K562 (cell line): ENCODE results near the gene FUZ. TPM values are rescaled to one million over a fixed set of nuclear protein-coding genes. Genes with fewer than 3 reads are reported as not detected.

ENCODE experiments used
- CHCHD3 ChIP-seq: fragments of 250-450 bp; sonication (Bioruptor Pico); IDR thresholded peaks from 2 replicates; pipeline ENCODE4 v2.1.2; 2022; ENCODE audit warnings: mild to moderate bottlenecking
- CXXC5 ChIP-seq: fragments of 250-450 bp; sonication (Bioruptor Pico); IDR thresholded peaks from 2 replicates; pipeline ENCODE4 v1.8.0; 2022; ENCODE audit warnings: inconsistent platforms, mild to moderate bottlenecking, moderate library complexity
- ETV6 ChIP-seq, 3 experiments: fragments of 150-350 bp in 1 of 3; sonication (generic) in 1 of 3; formaldehyde crosslinking in 1 of 3; IDR thresholded peaks; 2 replicates each; pipeline versions ENCODE4 v1.6.1 to v1.8.0; 2014 to 2022; ENCODE audit warnings: borderline replicate concordance in 2 of 3, low read depth in 2 of 3, antibody characterized with exemption in 1 of 3, low read length in 1 of 3, mild to moderate bottlenecking in 1 of 3, missing genetic modification reagents in 1 of 3
- FOXP1 ChIP-seq: sonication (generic); formaldehyde crosslinking; IDR thresholded peaks from 2 replicates; pipeline ENCODE4 v1.8.0; 2022; ENCODE audit warnings: mild to moderate bottlenecking, missing genetic modification reagents
- ILF3 ChIP-seq: fragments of 450-650 bp; IDR thresholded peaks from 2 replicates; pipeline ENCODE4 v1.6.1; 2018; ENCODE audit warnings: antibody characterized with exemption, mild to moderate bottlenecking, moderate library complexity, borderline replicate concordance
- MED1 ChIP-seq: sonication (generic); formaldehyde crosslinking; IDR thresholded peaks from 2 replicates; pipeline ENCODE4 v1.8.1; 2023; ENCODE audit warnings: missing genetic modification reagents, borderline replicate concordance
- PHB ChIP-seq: fragments of 250-450 bp; sonication (Bioruptor Pico); IDR thresholded peaks from 2 replicates; pipeline ENCODE4 v1.5.0; 2021
- SFPQ ChIP-seq: fragments of 200-400 bp; formaldehyde crosslinking; IDR thresholded peaks from 2 replicates; pipeline ENCODE4 v1.6.1; 2017; ENCODE audit warnings: mild to moderate bottlenecking, low read depth, low read length, moderate library complexity
- SMAD1 ChIP-seq: fragments of 150-350 bp; IDR thresholded peaks from 2 replicates; pipeline ENCODE4 v1.6.1; 2014; ENCODE audit warnings: low read length, low read depth; ENCODE audit not compliant: partially characterized antibody
- SMARCE1 ChIP-seq: fragments of 450-650 bp; IDR thresholded peaks from 2 replicates; pipeline ENCODE4 v1.7.1; 2016; ENCODE audit warnings: mild to moderate bottlenecking
- WHSC1 ChIP-seq: IDR thresholded peaks from one replicate; pipeline ENCODE4 v1.6.1; 2012; ENCODE audit warnings: low read length, control low read depth, inconsistent platforms
- YY1 ChIP-seq, 3 experiments: IDR thresholded peaks; 2 replicates each; pipeline ENCODE4 v1.6.1; 2011; ENCODE audit warnings: low read length in 2 of 3, mild to moderate bottlenecking in 2 of 3, moderate library complexity in 2 of 3, borderline replicate concordance in 1 of 3, control low read depth in 1 of 3, low read depth in 1 of 3; ENCODE audit not compliant: insufficient read depth in 3 of 3, insufficient replicate concordance in 2 of 3, control insufficient read depth in 1 of 3, insufficient read length in 1 of 3; ENCODE audit errors: extremely low read depth in 1 of 3
- ZNF224 ChIP-seq: sonication (generic); formaldehyde crosslinking; IDR thresholded peaks from 2 replicates; pipeline ENCODE4 v1.8.0; 2022; ENCODE audit warnings: mild to moderate bottlenecking, missing genetic modification reagents
- ZNF316 ChIP-seq: fragments of 450-650 bp; IDR thresholded peaks from 2 replicates; pipeline ENCODE4 v1.6.1; 2016
- ZNF592 ChIP-seq: fragments of 450-650 bp; IDR thresholded peaks from 2 replicates; pipeline ENCODE4 v1.6.1; 2017; ENCODE audit warnings: antibody characterized with exemption, mild to moderate bottlenecking
- ZNF655 ChIP-seq: fragments of 250-450 bp; sonication (Bioruptor Pico); IDR thresholded peaks from 2 replicates; pipeline ENCODE4 v1.5.0; 2021
- ZNF707 ChIP-seq: fragments of 250-450 bp; sonication (Bioruptor Pico); conservative IDR thresholded peaks from 2 replicates; pipeline ENCODE4 v1.8.0; 2022; ENCODE audit warnings: inconsistent platforms, mild to moderate bottlenecking, moderate library complexity
- ZSCAN29 ChIP-seq: fragments of 450-650 bp; IDR thresholded peaks from 2 replicates; pipeline ENCODE4 v1.6.1; 2017
- polyA plus RNA-seq, 8 experiments: library from polyadenylated mRNA; depleted of rRNA in 4 of 8; stranded (reverse) in 5 of 8; unstranded in 3 of 8; fragments of >200 nt; fragmentation: Nextera tagmentation in 2 of 8; fragmentation: Illumina TruSeq in 1 of 8; extraction: Ambion mirVana in 2 of 8; extraction: Trizol in 1 of 8; gene quantifications; 2 replicates each; pipeline versions ENCODE4 v1.2.1 to v1.2.3, GENCODE V29; 2011 to 2014; ENCODE audit warnings: inconsistent platforms in 1 of 8, missing spikeins in 1 of 8
- total RNA-seq, 7 experiments: library from RNA; depleted of rRNA in 6 of 7; stranded (reverse); fragments of >200 nt in 6 of 7; fragmentation: Illumina TruSeq in 2 of 7; extraction: Trizol in 2 of 7; gene quantifications; 2 replicates each; pipeline versions ENCODE4 v1.2.1 to v1.2.3, GENCODE V29; 2011 to 2021; ENCODE audit warnings: low replicate concordance in 1 of 7

The FUZ gene
- total and polyA plus RNA-seq, 9 of the 15 experiments (the other 6 are each of a cell fraction or from before 2014, with no cell fraction given) = 0.17 to 7.6 (median 3.6) TPM; not detected in 1

DNA sequence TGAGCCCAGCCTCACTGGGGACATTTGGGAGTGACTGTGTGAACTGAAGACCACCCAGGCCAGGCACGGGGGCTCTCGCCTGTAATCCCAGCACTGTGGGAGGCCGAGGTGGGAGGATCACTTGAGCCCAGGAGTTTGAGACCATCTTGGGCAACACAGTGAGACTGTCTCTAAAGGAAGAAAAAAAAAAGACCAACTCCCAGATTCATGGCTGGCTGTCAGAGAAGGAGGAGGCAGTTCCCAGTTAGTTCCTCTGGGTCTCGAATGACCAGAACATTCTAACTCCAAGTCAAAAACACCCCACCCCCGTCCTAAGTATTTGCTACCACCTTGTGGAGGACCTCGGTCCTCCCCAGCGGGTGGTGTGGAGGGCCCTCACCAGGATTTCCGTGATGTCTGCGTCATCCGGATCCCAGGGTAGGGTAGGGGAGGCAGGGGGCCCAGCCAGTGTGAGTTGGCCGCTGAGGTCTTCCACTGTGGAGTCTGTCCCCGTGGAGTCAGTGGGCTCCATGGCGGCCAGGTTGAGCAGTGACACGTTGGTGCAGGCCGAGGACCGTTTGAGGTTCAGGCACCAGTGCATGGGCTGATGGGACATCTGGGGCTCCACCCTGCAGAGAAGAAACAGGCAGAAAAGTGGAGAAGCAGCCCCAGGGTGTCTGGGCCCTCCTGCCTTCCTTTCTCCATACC lies 51.3 kb downstream of the FUZ start (continued):
- peak; percentile 93 for TF ChIP-seq ZNF592
- TF ChIP-seq ZSCAN29 = no peak
- no peak for TF ChIP-seq MED1 (CRISPR knock-in tag)
- no peak for TF ChIP-seq SFPQ
- peak; percentile 55 for TF ChIP-seq CXXC5
- no peak for TF ChIP-seq ZNF224 (CRISPR knock-in tag)
- peak; percentile 70 for TF ChIP-seq SMARCE1
- no peak; a peak in 1 of 4 replicates for TF ChIP-seq ETV6 (IDR thresholded peaks at IDR 0.05; ENCODE audit: borderline replicate concordance in 1 of 2, low read depth in 2 of 2, low read length in 1 of 2)
- TF ChIP-seq ETV6 (CRISPR knock-in tag; IDR thresholded peaks at IDR 0.05; ENCODE audit: borderline replicate concordance) = no peak
- no peak for TF ChIP-seq ILF3
- TF ChIP-seq FOXP1 = peak; percentile 62; the same call in 1 of the 2 replicates
- TF ChIP-seq ZNF316 = no peak
- no peak for TF ChIP-seq ZNF655 (CRISPR knock-in tag)
- TF ChIP-seq ZNF707 = no peak
- no peak for TF ChIP-seq SMAD1
- no peak for TF ChIP-seq CHCHD3 (CRISPR knock-in tag)
- no peak for TF ChIP-seq WHSC1
- no peak for TF ChIP-seq PHB
- TF ChIP-seq YY1 (IDR thresholded peaks at IDR 0.05; ENCODE audit: borderline replicate concordance in 1 of 3, control insufficient read depth in 1 of 3, extremely low read depth in 1 of 3, insufficient read depth in 3 of 3, insufficient read length in 1 of 3, insufficient replicate concordance in 2 of 3, low read depth in 1 of 3, low read length in 2 of 3) = peak in 1 of 3 experiments; percentile 57
